Measurements from ENCODE around the gene DUT.

- TF ChIP-seq CTCF (conservative IDR thresholded peaks at IDR 0.05; ENCODE audit: low read depth, low read length) (no peak), EZH2 (IDR thresholded peaks at IDR 0.05; ENCODE audit: borderline replicate concordance, low read depth, low read length, poor library complexity, severe bottlenecking) (no peak)
These were observed 50.6 kb downstream of the DUT start for GRCh38 chr15:48381861-48382260.

Data from A673 (cell line).